ENCODE data around the gene C9.

DNA sequence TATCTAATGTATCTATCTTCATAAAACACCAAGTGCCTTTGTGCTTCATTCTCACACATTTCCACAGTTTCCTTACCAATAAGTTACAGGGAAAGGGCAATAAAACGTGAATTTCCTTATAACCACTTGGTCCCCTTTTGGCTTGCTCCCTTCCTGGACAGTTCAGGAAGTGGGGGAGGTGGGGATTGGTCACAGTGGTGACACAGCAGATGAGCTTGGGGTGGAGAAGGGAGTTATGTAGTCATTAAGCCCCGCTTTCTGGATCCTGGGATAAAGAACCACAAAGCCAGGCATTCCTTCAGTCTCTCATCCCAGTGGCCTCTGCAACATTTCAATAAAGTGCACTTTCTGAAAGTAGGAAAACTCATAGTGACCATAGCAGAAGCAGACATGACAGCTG is 97.9 kb downstream of the C9 start:
- TF ChIP-seq, protein P1, sequence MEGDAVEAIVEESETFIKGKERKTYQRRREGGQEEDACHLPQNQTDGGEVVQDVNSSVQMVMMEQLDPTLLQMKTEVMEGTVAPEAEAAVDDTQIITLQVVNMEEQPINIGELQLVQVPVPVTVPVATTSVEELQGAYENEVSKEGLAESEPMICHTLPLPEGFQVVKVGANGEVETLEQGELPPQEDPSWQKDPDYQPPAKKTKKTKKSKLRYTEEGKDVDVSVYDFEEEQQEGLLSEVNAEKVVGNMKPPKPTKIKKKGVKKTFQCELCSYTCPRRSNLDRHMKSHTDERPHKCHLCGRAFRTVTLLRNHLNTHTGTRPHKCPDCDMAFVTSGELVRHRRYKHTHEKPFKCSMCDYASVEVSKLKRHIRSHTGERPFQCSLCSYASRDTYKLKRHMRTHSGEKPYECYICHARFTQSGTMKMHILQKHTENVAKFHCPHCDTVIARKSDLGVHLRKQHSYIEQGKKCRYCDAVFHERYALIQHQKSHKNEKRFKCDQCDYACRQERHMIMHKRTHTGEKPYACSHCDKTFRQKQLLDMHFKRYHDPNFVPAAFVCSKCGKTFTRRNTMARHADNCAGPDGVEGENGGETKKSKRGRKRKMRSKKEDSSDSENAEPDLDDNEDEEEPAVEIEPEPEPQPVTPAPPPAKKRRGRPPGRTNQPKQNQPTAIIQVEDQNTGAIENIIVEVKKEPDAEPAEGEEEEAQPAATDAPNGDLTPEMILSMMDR (tag by site-specific recombination; IDR thresholded peaks at IDR 0.05): no peak
- TF ChIP-seq YY1 (tag by site-specific recombination; IDR thresholded peaks at IDR 0.05) (no peak), ZNF324 (tag by site-specific recombination; IDR thresholded peaks at IDR 0.05) (no peak), ZNF2 (tag by site-specific recombination; IDR thresholded peaks at IDR 0.05) (no peak), ZBTB7A (tag by site-specific recombination; IDR thresholded peaks at IDR 0.05; ENCODE audit: low read depth) (no peak), ZNF514 (tag by site-specific recombination; IDR thresholded peaks at IDR 0.05) (no peak), ZNF416 (tag by site-specific recombination; IDR thresholded peaks at IDR 0.05) (no peak), ZNF274 (IDR thresholded peaks at IDR 0.05; ENCODE audit: low read length) (no peak), ZNF274 (tag by site-specific recombination; IDR thresholded peaks at IDR 0.05; ENCODE audit: borderline replicate concordance) (no peak), ZNF501 (tag by site-specific recombination; IDR thresholded peaks at IDR 0.05) (no peak)
- TF ChIP-seq, protein P2, sequence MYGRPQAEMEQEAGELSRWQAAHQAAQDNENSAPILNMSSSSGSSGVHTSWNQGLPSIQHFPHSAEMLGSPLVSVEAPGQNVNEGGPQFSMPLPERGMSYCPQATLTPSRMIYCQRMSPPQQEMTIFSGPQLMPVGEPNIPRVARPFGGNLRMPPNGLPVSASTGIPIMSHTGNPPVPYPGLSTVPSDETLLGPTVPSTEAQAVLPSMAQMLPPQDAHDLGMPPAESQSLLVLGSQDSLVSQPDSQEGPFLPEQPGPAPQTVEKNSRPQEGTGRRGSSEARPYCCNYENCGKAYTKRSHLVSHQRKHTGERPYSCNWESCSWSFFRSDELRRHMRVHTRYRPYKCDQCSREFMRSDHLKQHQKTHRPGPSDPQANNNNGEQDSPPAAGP (tag by site-specific recombination; IDR thresholded peaks at IDR 0.05): no peak
- TF ChIP-seq, protein P3, sequence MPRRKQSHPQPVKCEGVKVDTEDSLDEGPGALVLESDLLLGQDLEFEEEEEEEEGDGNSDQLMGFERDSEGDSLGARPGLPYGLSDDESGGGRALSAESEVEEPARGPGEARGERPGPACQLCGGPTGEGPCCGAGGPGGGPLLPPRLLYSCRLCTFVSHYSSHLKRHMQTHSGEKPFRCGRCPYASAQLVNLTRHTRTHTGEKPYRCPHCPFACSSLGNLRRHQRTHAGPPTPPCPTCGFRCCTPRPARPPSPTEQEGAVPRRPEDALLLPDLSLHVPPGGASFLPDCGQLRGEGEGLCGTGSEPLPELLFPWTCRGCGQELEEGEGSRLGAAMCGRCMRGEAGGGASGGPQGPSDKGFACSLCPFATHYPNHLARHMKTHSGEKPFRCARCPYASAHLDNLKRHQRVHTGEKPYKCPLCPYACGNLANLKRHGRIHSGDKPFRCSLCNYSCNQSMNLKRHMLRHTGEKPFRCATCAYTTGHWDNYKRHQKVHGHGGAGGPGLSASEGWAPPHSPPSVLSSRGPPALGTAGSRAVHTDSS (tag by site-specific recombination; IDR thresholded peaks at IDR 0.05): no peak
- TF ChIP-seq, protein P4, sequence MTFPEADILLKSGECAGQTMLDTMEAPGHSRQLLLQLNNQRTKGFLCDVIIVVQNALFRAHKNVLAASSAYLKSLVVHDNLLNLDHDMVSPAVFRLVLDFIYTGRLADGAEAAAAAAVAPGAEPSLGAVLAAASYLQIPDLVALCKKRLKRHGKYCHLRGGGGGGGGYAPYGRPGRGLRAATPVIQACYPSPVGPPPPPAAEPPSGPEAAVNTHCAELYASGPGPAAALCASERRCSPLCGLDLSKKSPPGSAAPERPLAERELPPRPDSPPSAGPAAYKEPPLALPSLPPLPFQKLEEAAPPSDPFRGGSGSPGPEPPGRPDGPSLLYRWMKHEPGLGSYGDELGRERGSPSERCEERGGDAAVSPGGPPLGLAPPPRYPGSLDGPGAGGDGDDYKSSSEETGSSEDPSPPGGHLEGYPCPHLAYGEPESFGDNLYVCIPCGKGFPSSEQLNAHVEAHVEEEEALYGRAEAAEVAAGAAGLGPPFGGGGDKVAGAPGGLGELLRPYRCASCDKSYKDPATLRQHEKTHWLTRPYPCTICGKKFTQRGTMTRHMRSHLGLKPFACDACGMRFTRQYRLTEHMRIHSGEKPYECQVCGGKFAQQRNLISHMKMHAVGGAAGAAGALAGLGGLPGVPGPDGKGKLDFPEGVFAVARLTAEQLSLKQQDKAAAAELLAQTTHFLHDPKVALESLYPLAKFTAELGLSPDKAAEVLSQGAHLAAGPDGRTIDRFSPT (tag by site-specific recombination; IDR thresholded peaks at IDR 0.05): no peak

Measured in HEK293 (cell line).